Body of pancreas (tissue), 4 donors: ENCODE measurements around the gene MGAM2.

Experiments
- CTCF ChIP-seq, 7 experiments: fragments of 450-650 bp in 4 of 7; fragments of 200-600 bp in 3 of 7; sonication (generic) in 3 of 7; IDR thresholded peaks; one replicate each; pipeline ENCODE4 v1.5.1; 2016 to 2019; ENCODE audit warnings: antibody characterized with exemption in 7 of 7
- POLR2A ChIP-seq, 3 donors: fragments of 450-650 bp; IDR thresholded peaks; one replicate each; pipeline ENCODE4 v1.6.1; 2016; ENCODE audit warnings: antibody characterized with exemption in 3 of 3, mild to moderate bottlenecking in 2 of 3

GRCh38 chr7:142180426-142180825 is 68.9 kb downstream of the MGAM2 start:
- TF ChIP-seq POLR2A (IDR thresholded peaks at IDR 0.05) (no peak), CTCF (IDR thresholded peaks at IDR 0.05) (no peak)
